NCI-H526 (cell line): ENCODE measurements around the gene RER1.

ENCODE experiments used
- DNase-seq, 2 experiments: peaks; one replicate each; lab custom pipeline; 2025; lab: John Stamatoyannopoulos, UW

Gene RER1

GRCh38 chr1:2446861-2447260 lies 55.2 kb downstream of the RER1 start:
- DNase-seq = no peak

- no peak for DNase-seq
These were observed 55.8 kb downstream of the RER1 start for GRCh38 chr1:2447276-2448097.

- DNase-seq = no peak
These were observed 56.4 kb downstream of the RER1 start for GRCh38 chr1:2448098-2448445.

GRCh38 chr1:2449636-2450454 lies 58.2 kb downstream of the RER1 start:
- DNase-seq = no peak

GRCh38 chr1:2451741-2452140 lies 60.1 kb downstream of the RER1 start:
- DNase-seq = no peak

GRCh38 chr1:2452201-2452931 lies 60.7 kb downstream of the RER1 start:
- no peak for DNase-seq

GRCh38 chr1:2452932-2453315 lies 61.3 kb downstream of the RER1 start:
- no peak for DNase-seq

- DNase-seq = no peak
These were observed 62.6 kb downstream of the RER1 start for GRCh38 chr1:2454227-2454626.
